GM18868 (cell line): ENCODE data around the gene THAP11.
A peak's percentile ranks its signal among the peaks of the same experiment; 100 is the strongest.

Experiments used
- ATAC-seq: cut with Tn5 transposase; IDR thresholded peaks from one replicate; pipeline ENCODE4 v1.9.1; 2021; ENCODE audit warnings: mild to moderate bottlenecking, moderate library complexity; ENCODE audit not compliant: unreplicated experiment

Gene THAP11

DNA sequence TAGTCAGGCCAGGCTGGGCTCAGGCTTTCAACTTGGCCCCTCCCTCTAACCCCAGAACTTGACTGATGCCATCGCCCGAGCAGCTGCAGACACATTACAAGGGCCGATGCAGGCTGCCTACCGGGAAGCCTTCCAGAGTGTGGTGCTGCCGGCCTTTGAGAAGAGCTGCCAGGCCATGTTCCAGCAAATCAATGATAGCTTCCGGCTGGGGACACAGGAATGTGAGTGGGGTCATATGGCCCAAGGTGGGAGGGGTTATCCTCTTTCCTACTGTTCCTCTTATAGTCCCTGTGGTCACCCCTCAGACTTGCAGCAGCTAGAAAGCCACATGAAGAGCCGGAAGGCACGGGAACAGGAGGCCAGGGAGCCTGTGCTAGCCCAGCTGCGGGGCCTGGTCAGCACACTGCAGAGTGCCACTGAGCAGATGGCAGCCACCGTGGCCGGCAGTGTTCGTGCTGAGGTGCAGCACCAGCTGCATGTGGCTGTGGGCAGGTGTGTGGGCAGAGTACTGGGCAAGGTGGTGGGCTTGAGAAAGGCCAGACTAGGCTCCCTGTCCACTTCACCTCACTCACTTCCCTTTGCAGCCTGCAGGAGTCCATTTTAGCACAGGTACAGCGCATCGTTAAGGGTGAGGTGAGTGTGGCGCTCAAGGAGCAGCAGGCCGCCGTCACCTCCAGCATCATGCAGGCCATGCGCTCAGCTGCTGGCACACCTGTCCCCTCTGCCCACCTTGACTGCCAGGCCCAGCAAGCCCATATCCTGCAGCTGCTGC is 40.4 kb downstream of the THAP11 start:
- no peak for ATAC-seq

DNA sequence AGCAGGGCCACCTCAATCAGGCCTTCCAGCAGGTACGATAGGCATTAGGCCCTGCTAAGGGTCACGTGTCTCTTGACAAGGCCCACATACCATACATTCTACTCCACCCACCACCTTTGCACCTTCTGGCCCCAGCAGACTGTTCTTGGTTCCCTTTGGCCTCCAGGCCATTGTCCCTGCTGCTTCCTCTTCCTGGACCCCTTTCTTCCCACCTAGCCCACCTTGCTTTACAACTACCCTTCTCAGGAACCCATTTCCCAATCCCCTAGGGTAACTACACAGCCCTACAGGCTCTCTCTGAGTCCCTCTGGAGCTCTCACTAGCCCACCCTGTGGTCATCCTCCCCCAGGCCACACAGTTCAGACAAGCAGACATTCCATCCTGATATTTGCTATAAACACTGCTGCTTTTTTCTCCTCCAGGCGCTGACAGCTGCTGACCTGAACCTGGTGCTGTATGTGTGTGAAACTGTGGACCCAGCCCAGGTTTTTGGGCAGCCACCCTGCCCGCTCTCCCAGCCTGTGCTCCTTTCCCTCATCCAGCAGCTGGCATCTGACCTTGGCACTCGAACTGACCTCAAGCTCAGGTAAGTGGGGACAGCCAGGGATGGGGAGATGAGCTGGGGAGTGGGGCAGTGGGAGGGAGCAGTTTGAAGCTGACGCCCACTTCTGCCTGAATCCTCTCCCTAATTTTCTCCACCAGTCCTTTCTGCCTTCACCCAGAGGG is 41.2 kb downstream of the THAP11 start:
- no peak for ATAC-seq

DNA sequence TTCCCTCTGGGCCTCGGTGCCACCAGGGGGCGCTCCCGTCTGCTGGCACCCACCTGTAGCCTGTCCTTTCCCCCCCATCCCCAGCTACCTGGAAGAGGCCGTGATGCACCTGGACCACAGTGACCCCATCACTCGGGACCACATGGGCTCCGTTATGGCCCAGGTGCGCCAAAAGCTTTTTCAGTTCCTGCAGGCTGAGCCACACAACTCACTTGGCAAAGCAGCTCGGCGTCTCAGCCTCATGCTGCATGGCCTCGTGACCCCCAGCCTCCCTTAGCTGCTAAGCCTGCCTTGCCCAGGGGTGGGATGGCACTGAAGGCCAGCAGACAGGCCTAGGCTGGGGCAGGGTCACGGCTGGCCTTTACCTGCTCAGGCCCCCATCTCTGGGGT is 41.7 kb downstream of the THAP11 start:
- no peak for ATAC-seq

DNA sequence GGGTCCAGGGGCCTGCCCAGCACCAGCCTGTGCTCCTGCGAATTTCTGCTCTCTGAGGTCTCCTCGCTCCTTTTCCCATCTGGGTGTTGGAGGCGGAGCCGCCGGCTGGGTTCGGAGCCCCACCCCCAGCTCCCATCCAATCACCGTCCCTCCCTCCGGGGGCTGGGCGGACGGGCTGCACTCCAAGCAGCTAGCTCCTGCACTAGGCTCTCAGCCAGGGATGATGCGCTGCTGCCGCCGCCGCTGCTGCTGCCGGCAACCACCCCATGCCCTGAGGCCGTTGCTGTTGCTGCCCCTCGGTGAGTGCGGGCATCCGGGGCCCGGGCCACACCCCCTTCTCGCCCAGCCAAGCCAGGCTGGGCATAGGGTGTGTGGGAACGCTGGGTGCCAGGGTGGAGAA is 42.6 kb downstream of the THAP11 start, which contains the start of gene NRN1L:
Gene NRN1L (plus strand): TSS at position 202 of the 400 bp plus-strand sequence. CDS start 19 bp downstream, at position 221.
- ATAC-seq = no peak

DNA sequence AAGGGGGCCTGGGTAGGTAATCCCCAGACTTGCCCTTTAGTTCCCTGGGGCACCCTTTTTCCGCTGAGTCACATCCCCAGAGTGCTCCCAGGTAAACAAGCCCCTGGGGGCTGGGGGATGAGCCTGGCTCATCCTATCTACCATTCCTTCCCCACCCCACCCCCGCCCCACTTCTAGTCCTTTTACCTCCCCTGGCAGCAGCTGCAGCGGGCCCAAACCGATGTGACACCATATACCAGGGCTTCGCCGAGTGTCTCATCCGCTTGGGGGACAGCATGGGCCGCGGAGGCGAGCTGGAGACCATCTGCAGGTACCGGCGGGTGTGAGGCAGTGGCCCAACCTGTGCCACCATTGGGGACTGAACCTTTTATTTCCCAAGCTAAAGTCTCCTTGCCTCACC is 43.4 kb downstream of the THAP11 start:
- no peak for ATAC-seq

DNA sequence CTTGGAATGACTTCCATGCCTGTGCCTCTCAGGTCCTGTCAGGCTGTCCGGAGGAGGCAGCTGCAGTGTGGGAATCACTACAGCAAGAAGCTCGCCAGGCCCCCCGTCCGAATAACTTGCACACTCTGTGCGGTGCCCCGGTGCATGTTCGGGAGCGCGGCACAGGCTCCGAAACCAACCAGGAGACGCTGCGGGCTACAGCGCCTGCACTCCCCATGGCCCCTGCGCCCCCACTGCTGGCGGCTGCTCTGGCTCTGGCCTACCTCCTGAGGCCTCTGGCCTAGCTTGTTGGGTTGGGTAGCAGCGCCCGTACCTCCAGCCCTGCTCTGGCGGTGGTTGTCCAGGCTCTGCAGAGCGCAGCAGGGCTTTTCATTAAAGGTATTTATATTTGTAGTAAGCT is 43.9 kb downstream of the THAP11 start:
- ATAC-seq = no peak

DNA sequence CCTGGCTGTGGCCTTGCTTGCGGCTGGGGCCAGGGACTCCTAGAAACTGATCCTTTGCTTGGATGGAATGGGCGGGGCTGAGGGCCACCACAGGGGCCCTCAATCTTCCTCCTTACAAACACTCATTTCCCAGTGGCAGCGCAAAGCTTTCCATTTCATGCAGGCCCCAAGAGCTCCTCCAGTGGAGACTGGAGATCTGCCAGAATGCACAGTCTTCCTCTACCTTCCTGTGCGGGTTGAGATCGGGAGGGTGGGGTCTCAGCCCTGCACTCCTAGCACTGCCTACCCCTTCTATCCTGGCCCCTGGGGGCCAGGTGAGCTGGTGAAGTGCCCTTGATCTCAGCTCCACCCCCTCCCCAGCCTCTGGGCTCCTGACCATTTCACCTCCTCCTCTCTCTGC is 44.3 kb downstream of the THAP11 start:
- no peak for ATAC-seq

DNA sequence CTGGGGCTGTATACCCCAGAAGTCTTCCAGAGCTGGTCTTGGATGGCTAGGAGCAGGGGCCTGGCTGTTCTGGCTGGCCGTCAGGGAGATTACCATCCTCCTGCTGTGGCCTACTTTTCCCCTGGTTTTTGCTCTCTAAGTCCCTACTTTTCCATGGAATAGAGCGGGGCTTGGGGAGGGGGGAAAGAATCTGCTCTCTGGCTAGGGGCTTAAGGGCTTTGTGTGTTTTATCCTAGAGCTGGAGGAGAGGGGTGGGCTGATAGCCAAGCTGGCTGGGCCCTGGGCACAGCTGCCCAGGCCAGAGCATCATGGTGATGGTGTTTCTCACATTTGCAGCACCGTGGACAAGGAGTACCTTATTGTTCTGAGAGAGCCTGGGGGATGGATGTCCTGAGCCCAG is 46.2 kb downstream of the THAP11 start:
- ATAC-seq = no peak

DNA sequence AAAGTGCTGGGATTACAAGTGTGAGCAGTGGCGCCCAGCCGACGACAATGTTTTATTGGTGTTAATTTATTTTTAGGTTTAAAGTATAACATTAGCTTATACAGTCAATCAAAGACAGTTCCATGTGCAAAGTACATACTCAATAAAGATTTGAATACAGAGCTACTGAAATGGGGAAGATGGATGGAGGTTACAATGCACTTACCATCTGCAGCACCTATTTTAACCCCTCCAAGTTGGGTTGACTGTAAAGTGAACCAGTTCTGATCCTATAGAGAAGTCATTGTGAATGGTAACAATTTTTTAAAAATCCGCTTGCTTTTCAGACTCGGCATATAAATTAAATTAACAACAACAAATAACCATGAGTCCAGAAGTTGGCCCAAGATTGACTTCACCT is 50.3 kb downstream of the THAP11 start:
- ATAC-seq = no peak

DNA sequence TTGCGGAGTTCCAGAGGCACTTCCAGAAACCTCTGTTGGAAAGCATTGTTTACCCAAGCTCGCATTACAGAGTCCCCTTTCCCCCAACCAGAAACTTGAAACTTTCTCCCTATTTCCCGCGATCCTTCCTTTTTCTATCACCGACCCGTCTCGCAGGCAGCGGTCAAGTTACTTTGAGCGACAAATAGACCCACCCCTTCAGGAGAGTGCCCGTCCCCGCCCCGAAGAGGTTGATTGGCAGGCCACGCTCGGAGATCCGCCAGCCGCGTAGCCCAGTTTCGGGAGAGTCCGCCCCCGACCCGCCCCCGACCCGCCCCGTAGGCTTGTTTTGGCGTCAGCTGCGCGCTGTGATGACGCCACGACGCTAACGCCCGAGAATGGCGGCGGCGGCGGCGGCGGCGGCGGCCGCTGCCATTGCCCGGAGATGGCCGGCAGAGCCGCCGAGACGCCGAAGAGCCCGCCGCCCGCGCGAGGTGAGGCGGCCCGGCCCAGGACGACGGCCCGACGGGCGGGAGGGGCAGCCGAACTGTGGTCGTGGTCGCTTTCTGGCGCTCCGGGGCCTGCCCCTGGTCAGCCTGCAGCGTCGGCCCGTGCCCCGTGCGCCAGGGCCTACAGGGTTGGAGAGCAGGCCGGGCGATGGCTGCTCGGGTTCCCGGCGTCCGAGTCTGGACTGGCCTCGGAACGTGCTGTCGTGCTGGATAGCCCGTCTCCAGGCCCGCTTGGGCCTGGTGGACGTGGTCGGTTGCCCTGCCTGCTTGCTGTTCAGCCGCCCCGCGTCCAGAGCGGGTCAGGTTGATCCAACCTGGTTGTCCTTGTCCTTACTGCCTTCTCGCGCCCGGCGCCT is 51.0 kb downstream of the THAP11 start, which contains the start of gene PSKH1:
Gene PSKH1 (plus strand): TSS at position 356 of the 844 bp plus-strand sequence. CDS start 15,496 bp downstream, outside the sequence.
- peak; percentile 95 for ATAC-seq
